ENCODE data around the gene FKBP5.

FKBP5 gene

DNA sequence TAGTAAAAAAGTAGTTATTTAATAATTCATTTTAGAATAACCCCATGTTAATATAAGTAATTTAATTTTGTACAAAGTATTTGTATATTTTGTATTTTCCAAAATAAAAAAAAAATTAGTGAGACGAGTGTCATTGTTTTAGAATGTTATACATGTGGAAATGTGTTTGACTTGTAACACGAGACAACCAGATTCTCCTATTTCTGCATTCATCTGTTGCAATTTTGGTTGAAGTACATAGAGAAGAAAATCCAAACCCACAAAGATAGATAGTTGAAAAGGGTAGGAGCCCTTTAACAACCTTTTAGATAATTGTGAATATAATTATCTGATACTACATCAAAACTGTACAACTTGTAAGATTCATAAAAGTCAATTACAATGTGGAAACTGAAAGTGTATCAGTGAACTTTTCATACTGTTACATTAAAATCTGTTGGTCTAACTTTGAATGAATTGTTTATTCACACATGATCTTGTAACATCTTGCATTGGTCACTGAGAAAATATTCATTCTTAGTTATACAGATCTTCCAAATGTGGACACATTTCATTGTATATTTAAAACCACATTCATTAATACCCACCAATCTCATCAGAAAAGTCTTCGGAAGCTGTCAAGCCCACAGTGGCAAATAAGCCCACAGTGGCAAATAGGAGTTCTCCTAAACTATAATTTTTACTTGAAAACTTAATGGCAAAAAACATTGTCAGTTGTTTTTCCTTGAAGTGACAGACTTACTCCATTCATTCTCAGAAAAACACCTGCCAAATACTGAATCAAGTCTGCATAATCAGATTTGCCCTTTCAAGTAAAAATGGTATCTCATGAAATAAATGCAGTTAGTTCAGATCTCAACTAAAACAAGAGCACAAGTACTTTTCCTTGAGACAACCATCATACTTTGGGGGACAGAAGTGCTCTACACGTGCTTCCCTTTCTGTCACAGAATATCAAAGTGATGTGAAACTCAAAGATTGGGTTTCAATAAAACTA, 52.8 kb downstream of the FKBP5 start:
- in situ Hi-C loops (cut with MboI; ENCODE audit: low pct_unique_long_range_greater_than_20kb, low sequenced_read_pairs) = no loop called here
- DNase-seq = no peak

DNA sequence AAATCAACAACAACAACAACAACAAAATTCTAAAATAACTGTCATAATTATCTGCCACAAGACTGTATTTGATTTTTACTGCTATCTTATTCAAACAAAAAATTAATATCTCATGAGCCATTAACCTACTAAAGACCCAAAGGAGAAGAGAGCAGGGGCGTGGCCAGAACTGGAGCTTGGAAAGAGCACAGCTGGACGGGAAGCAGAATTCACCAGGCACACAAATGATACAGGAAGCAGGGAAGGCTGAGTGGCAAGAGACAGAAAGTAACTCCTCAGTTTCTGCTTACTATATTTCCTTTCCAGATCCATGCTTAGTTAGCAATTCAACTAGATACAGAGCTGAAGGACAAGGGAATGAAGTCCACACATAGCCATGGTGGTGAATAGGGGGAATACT, 54.4 kb downstream of the FKBP5 start:
- DNase-seq = no peak
- in situ Hi-C loops (cut with MboI; ENCODE audit: low pct_unique_long_range_greater_than_20kb, low sequenced_read_pairs) = no loop called here

DNA sequence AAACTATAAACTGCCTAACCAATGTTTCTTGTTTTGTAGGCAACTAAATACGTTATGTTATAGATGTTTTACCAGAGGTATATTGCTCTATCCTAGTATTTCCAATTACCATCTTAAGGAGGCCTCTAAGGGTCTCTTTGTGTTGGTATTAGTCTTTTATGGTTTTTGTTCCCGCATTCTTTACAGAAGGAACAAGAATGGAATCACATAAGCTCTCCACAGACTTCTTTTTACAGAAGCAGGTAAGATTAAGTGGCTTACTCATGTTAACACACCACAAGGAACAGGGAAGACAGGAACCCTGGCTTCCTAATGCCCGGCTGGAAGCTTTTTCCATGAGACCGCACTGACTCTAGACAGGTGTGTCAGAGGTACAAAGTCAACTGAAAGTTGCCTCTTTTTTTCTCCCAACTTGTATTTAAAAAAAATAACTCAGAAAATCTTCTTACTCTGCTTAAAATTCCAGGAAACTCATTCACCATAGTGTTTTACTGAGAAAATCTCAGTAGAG, 55.1 kb downstream of the FKBP5 start:
- in situ Hi-C loops (cut with MboI; ENCODE audit: low pct_unique_long_range_greater_than_20kb, low sequenced_read_pairs) = no loop called here
- no peak for DNase-seq

DNA sequence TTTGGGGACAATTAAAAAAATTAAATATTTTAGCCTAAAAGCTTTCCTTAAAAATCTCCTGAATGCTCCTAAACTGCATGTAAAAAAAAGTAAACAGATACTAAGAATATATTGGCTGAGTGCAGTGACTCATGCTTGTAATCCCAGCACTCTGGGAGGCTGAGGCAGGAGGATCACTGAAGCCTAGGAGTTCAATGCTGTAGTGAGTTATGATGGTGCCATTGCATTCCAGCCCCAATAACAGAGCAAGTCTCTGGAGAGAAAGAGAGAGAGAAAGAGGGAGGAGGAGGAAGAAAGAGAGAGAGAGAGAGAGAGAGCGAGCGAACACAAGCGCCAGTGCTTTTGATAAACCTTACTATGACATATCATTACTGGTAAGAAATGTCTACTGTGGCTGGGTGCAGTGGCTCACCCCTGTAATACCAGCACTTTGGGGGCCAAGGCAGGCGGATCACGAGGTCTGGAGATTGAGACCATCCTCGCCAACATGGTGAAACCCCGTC, 58.8 kb downstream of the FKBP5 start:
- DNase-seq = no peak
- in situ Hi-C loops (cut with MboI; ENCODE audit: low pct_unique_long_range_greater_than_20kb, low sequenced_read_pairs) = no loop called here

DNA sequence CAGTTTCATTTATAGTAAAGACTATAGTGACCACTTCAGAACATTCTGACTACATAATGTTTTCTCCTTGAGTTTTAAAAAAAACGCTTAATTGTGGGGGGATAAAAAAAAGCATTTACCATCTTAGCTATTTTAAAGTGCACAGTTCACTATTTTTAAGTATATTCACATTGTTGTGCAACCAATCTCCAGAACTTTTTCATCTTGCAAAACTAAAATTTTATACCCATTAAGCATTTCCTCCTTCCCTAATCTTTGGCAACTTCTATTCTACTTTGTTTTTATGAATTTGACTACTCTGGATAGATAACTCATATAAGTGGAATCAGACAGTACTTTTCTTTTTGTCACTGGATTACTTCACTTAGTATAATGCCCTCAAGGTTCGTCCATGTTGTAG, 62.3 kb downstream of the FKBP5 start:
- in situ Hi-C loops (cut with MboI; ENCODE audit: low pct_unique_long_range_greater_than_20kb, low sequenced_read_pairs) = no loop called here
- DNase-seq = no peak

DNA sequence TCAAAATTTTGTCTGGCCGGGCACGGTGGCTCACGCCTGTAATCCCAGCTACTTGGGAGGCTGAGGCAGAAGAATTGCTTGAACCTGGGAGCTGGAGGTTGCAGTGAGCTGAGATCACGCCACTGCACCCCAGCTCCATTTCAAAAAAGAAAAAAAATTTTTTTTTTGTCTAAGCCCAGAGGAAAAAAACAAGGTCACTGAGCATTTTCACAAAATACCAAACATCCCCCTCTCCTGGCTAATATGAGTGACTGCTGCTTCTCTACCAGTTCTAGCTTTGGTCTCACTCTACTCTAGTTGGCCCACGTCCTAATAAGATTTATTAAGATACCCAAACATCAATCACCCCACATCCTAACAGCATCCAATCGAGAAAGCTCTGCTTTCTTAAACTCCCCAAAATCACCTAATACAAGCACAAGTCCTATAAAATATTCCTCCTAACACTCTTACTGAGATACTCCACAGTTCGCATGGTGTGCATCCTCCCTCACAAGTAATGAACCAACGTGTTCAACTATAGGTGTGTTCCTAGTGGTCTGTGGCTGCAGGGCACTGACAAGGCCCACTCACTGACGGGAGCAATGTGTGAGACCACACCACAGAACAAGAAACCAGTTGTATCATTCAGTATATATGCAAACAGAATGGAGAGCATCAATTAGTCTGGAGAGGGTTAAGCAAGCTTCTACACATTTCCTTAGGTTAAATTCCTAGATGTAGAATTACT, 64.2 kb downstream of the FKBP5 start:
- no peak for DNase-seq
- in situ Hi-C loops (cut with MboI; ENCODE audit: low pct_unique_long_range_greater_than_20kb, low sequenced_read_pairs) = no loop called here

DNA sequence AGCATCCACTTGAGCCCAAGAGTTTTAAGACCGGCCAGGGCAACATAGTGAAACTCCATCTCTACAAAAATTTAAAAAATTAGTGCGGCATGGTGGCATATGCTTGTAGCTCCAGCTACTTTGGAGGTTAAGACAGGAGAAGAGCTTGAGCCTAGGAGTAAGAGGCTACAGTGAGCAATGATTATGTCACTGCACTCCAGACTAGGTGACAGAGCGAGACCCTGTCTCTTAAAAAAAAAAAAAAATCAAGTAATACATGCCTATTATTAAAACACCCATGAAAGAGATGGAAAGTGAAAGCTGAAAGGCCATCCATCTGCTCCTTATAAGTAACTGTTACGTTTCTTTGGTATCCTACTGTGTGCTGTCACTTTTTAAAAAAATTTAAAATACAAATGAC, 66.4 kb downstream of the FKBP5 start:
- no peak for DNase-seq
- in situ Hi-C loops (cut with MboI; ENCODE audit: low pct_unique_long_range_greater_than_20kb, low sequenced_read_pairs) = no loop called here

DNA sequence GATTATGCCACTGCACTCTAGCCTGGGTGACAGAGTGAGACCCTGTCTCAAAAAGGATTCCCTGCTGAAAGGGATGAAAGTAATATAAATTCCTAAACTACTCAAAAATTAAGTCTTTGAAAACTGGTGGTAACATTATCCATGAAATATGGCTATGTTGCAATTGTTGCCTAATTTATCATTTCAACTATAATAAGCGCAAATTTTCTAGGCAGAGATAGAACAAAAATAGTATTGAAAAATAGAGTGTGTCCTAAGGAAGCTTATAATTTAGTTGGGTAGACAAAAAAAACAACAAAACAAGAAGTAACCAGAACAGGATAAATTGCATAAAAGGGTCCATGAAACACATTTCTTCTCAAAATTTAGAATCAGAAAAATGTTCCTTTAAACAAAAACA, 68.0 kb downstream of the FKBP5 start:
- in situ Hi-C loops (cut with MboI; ENCODE audit: low pct_unique_long_range_greater_than_20kb, low sequenced_read_pairs) = no loop called here
- DNase-seq = no peak

DNA sequence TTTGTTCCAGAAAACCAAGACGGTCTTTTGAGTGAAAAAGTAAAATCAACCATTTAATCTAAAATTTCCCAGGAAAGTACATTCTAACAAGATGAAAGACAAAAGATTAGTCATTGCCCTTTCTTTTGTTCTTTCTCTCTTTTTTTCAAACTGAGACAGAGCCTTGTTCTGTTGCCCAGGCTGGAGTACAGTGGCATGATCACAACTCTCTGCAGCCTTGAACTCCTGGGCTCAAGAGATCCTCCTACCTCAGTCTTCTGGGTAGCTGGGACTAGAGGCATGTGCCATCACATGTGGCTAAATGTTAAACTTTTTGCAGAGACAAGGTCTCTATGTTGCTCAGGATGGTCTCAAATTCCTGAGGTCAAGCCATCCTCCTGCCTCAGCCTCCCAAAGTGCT, 75.0 kb downstream of the FKBP5 start:
- in situ Hi-C loops (cut with MboI; ENCODE audit: low pct_unique_long_range_greater_than_20kb, low sequenced_read_pairs) = no loop called here

DNA sequence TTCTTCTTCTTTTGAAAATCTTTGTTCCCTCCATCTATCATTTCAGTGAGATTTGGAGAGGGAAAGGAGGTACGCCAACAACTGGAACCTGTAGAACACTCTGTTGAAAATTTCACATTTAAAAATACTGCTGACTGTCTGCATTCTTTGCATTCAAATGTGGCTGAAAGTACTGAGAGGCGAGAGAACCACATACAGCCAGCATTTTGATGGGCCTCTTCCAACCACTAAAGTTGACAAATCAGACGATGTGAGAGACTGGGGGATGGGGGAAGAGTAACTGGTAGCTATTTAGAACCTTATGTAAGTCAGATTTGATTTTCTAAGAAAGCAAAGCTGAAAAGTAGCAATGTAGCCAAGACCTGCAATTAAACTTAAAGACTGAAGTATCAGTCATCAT, 77.5 kb downstream of the FKBP5 start:
- DNase-seq = no peak
- in situ Hi-C loops (cut with MboI; ENCODE audit: low pct_unique_long_range_greater_than_20kb, low sequenced_read_pairs) = no loop called here

More for the DNA sequence above, 75.0 kb downstream of the FKBP5 start:
- no peak for DNase-seq

DNA sequence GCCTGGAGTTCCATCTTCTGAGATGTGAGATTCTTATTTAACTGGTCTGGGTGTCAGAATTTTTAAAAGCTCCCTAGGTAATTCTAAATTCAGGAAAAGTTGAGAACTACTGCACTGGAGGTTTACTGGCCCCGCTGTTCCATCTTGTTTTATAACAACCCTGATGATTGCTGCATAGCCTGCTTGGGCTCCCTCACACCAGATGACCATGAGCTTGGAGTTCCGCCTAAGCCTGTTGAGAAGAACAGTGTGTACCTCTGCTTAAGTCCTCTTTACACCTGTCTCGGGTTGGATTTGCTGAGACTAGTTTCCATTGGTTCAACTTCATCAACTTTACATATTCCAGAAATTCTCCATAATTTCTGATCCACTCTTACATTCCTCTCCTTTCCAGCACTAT, 77.9 kb downstream of the FKBP5 start:
- in situ Hi-C loops (cut with MboI; ENCODE audit: low pct_unique_long_range_greater_than_20kb, low sequenced_read_pairs) = no loop called here
- no peak for DNase-seq

DNA sequence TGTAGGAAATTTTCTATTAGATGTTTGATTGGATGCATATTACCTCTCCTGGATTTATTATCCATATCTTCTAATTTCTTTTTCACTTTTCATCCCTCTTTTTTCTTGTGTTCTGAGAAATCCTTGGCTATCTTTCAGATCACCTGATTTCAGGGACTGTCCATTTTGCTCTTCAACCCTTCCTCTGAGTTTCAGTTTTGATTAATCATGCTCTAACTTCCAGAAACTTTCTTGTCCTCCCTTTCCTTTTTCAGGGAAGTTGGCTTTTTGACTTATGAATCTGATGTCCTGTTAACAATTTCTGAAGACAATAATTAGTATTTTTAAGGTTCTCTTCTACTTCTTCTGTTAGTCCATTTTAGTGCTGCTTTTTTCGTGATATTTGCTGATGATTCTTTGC, 79.1 kb downstream of the FKBP5 start:
- no peak for DNase-seq
- in situ Hi-C loops (cut with MboI; ENCODE audit: low pct_unique_long_range_greater_than_20kb, low sequenced_read_pairs) = no loop called here

DNA sequence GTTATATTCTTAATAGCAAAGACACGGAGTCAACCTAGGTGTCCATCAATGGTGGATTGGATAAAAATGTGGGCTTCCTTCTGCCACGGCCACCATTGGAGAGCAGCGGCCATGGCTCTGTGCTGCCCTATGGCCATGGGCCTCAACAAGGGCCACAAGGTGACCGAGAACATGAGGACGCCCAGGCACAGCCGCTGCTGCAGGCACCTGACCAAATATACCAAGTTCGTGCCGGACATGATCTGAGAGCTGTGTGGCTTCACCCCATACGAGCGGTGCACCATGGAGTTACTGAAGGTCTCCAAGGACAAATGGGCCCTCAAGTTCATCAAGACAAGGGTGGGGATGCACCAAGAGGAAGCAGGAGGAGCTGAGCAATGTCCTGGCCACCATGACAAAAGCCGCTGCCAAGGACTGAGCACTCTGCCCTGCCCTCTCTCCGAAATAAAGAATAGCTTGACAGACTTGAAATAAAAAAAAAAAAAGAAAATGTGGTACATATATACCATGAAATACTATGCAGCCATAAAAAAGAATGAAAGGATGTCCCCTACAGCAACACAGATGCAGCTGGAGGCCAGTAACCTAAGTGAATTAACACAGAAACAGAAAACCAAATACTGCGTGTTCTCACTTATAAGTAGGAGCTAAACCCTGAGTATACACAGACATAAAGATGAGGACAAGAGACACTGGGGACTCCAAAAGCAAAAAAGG, 81.0 kb downstream of the FKBP5 start:
- in situ Hi-C loops (cut with MboI; ENCODE audit: low pct_unique_long_range_greater_than_20kb, low sequenced_read_pairs) = no loop called here
- no peak for DNase-seq

DNA sequence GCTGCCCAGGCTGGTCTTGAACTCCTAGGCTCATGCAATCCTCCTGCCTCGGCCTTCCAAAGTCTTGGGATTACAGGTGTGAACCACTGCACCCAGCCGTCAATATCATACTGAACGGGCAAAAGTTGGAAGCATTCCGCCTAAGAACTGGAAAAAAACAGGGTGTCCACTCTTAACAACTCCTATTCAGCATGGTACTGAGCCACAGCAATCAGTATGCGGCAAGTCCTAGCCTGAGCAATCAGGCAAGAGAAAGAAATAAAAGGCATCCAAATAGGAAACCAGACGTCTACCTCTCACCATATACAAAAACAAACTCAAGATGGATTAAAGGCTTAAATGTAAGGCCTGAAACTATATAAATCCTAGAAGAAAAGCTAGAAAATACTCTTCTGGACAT, 83.1 kb downstream of the FKBP5 start:
- in situ Hi-C loops (cut with MboI; ENCODE audit: low pct_unique_long_range_greater_than_20kb, low sequenced_read_pairs) = no loop called here
- no peak for DNase-seq

DNA sequence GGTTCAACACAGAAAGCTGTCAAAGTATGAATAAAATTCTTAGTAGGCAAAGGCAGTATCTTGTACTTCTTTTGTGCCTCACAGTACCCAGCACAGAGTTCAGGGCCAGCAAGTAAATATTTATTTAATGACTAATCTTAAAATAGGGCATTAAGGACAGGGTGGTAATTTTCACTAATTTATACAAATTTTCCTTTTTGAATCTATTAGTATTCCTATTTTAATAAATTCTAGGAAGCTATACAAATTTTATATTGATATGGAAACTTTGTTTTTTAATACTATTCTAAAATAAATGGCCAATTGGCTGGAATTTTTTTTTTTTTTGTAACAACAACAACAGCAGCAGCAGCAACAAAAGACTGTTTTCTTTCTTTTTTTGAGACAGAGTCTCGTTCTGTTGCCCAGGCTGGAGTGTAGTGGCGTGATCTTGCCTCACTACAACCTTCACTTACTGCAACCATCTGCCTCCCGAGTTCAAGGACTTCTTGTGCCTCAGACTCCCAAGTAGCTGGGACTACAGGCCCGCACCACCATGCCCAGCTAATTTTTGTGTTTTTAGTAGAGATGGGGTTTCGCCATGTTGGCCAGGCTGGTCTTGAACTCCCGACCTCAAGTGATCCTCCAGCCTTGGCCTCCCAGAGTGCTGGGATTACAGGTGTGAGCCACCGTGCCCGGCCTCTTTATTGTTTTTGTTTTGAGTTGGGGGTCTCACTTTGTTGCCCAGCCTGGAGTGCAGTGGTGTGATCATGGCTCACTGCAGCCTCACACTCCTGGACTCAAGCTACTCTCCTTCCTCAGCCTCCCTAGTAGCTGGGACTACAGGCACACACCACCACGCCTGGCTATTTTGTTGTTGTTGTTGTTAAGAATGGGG, 85.2 kb downstream of the FKBP5 start:
- in situ Hi-C loops (cut with MboI; ENCODE audit: low pct_unique_long_range_greater_than_20kb, low sequenced_read_pairs) = no loop called here
- no peak for DNase-seq

DNA sequence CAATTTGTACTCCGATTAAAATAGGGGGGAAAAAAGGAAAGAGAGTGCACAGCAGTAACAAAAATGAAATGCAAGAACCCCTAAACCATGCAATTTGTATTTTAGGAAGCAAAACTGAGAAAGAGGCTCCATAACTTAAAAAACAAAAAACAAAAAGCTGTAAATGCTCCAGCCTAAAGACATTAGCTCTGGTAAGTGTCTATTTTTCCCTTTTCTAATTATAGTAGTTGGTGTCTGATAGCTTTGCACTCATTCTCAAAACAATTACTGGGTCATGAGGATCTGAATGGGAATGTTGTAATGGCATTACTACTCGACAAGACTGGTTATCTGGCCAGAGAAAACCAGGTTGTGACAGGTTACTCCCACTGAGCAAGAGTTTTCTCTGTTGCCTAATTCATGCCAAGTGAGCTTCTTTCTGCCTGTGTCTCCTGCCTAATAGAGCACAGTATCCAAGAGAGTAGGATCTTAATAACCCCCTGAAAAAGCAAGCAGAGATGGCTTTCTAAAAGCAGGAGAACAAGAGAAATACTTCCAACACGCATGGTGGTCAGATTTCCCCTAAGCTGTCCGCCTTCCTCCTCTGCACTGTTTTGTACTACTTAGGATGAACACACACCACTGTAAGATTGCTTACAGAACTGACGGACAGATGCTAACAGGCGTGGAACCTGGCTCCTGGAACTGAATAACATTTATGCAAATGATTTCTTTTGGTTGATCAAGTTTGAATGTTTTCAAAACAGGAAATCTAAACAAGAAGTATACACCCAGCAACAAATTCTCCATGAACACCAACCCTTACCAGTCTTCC, 86.4 kb downstream of the FKBP5 start:
- in situ Hi-C loops (cut with MboI; ENCODE audit: low pct_unique_long_range_greater_than_20kb, low sequenced_read_pairs) = no loop called here
- no peak for DNase-seq

DNA sequence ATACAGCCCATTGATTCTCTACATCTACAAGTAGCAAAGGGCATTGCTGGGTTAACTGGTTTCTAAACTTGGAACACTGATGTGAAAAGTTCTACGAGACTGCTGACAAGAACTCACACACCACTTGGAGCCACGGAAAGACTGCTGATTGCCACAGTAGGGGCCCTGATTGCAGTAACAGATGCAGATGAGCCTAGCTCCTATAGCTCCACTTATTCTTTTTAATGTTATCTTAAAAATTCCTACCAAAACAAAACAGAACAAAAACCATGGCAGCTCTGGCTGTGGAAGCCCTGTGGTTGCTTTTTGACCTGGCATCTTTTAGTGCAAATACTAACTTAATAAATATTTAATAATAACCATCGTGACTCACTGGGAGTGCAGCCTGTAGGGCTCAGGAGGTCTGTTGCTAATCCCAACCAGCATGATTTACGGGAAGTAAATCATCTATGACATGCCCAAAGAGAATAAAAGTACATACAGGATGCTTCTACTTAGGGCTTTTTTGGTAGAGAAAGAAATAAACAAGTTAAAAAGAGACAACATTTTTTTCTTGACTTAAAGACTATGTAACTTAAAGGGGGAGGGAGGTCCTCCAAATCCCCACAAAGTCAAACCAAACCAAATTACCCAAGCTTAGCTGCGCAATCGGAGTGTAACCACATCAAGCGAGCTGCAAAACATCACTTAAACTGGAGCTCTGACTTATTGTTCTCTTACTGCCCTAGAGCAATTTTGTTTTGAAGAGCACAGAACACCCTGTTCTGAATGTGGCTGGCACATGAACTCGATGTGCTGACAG, 87.2 kb downstream of the FKBP5 start:
- no peak for DNase-seq

More for the DNA sequence above, 87.2 kb downstream of the FKBP5 start:
- in situ Hi-C loops (cut with MboI; ENCODE audit: low pct_unique_long_range_greater_than_20kb, low sequenced_read_pairs) = no loop called here
